Peyer's patch (tissue), 4 donors: ENCODE data around the gene OCA2.

Experiments used
- POLR2A ChIP-seq, 2 donors: fragments of 450-650 bp; IDR thresholded peaks; one replicate each; pipeline ENCODE4 v1.5.1; 2017; ENCODE audit warnings: antibody characterized with exemption in 2 of 2, mild to moderate bottlenecking in 2 of 2, moderate library complexity in 2 of 2
- TF ChIP-seq, protein P1 (sequence below), 6 experiments: fragments of 450-650 bp in 4 of 6; fragments of 200-600 bp in 2 of 6; sonication (generic) in 1 of 6; IDR thresholded peaks; one replicate each; pipeline ENCODE4 v1.5.1; 2017 to 2019; ENCODE audit warnings: antibody characterized with exemption in 6 of 6, mild to moderate bottlenecking in 3 of 6, moderate library complexity in 1 of 6

DNA sequence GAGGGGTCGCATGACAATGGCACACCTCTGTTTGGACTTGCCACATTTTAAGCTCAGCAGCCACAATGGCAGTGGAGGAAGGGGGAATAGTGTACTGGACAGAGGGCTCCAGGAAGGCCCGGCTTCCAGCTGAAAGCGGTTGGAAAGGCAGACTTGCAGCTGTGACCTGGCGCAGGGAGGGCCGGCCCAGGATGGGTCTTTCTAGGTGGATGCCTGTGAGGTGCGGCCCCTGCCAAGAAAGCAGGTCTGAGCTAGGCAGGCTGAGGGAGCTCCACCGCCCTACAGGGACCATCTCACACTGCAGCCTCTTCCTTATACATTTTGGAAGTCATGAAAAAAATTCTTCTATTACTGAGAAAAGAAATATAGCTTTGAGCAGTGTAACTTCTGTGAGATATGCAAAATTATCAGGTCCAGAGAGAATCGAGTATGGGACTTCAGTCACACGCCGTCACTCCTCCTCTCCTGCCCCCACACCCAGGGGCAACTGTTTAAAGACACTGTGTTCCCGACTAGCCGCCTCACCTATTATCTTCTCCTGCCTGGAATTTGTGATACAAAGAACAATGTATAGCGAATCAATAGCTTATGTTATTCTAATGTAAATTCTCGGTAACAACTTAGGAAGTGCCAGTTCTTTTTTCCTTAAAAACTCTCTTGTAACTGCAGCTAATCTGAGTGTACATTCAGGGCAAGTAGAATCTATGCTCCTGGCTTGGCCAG lies 331.0 kb downstream of the OCA2 start:
- TF ChIP-seq, protein P1, sequence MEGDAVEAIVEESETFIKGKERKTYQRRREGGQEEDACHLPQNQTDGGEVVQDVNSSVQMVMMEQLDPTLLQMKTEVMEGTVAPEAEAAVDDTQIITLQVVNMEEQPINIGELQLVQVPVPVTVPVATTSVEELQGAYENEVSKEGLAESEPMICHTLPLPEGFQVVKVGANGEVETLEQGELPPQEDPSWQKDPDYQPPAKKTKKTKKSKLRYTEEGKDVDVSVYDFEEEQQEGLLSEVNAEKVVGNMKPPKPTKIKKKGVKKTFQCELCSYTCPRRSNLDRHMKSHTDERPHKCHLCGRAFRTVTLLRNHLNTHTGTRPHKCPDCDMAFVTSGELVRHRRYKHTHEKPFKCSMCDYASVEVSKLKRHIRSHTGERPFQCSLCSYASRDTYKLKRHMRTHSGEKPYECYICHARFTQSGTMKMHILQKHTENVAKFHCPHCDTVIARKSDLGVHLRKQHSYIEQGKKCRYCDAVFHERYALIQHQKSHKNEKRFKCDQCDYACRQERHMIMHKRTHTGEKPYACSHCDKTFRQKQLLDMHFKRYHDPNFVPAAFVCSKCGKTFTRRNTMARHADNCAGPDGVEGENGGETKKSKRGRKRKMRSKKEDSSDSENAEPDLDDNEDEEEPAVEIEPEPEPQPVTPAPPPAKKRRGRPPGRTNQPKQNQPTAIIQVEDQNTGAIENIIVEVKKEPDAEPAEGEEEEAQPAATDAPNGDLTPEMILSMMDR (IDR thresholded peaks at IDR 0.05) = no peak
- TF ChIP-seq POLR2A (IDR thresholded peaks at IDR 0.05) = no peak
